MCF 10A (cell line): ENCODE measurements around the gene C17orf75. TPM values are rescaled to one million over a fixed set of nuclear protein-coding genes. Genes with fewer than 3 reads are reported as not detected.

ENCODE experiments used
- BruUV-seq: library from RNA; stranded (reverse); fragments of 400-500 nt; replicated peaks from 2 replicates; lab custom pipeline; 2021; lab: Mats Ljungman, UMichigan
- CTCF ChIA-PET: fragments of 300-600 bp; sonication (Branson Sonifier 250); formaldehyde crosslinking; extraction: SDS; loops from one replicate; lab custom pipeline; 2021; ENCODE audit warnings: antibody characterized with exemption, inconsistent platforms; lab: Yijun Ruan, JAX
- POLR2A ChIA-PET: fragments of 300-600, 350-650 bp; sonication (Branson Sonifier 250); formaldehyde crosslinking; extraction: SDS; loops from one replicate; lab custom pipeline; 2020; ENCODE audit warnings: antibody characterized with exemption, inconsistent platforms; lab: Yijun Ruan, JAX
- DNase-seq: peaks from one replicate; pipeline ENCODE4 v3.0.0-alpha.2; 2018; ENCODE audit not compliant: unreplicated experiment
- H3K27ac Mint-ChIP-seq: one replicate; pipeline ENCODE4 v1.8.0; 2022; ENCODE audit warnings: mild to moderate bottlenecking, low read depth, mixed read lengths; ENCODE audit not compliant: unreplicated experiment
- H3K27me3 Mint-ChIP-seq: one replicate; pipeline ENCODE4 v1.8.0; 2022; ENCODE audit warnings: mixed read lengths; ENCODE audit not compliant: insufficient read depth, unreplicated experiment
- H3K36me3 Mint-ChIP-seq: one replicate; pipeline ENCODE4 v1.8.0; 2022; ENCODE audit warnings: mild to moderate bottlenecking, moderate library complexity, mixed read lengths; ENCODE audit not compliant: insufficient read depth, unreplicated experiment
- H3K4me1 Mint-ChIP-seq: one replicate; pipeline ENCODE4 v1.8.0; 2022; ENCODE audit warnings: mixed read lengths; ENCODE audit not compliant: insufficient read depth, unreplicated experiment
- H3K4me3 Mint-ChIP-seq: one replicate; pipeline ENCODE4 v1.8.0; 2022; ENCODE audit warnings: mild to moderate bottlenecking, moderate library complexity, mixed read lengths; ENCODE audit not compliant: unreplicated experiment
- H3K9me3 Mint-ChIP-seq: one replicate; pipeline ENCODE4 v1.8.0; 2022; ENCODE audit warnings: mixed read lengths; ENCODE audit not compliant: unreplicated experiment
- CTCF ChIP-seq: fragments of 200-600 bp; IDR thresholded peaks from one replicate; pipeline ENCODE4 v1.8.0; 2022; ENCODE audit warnings: antibody characterized with exemption, mild to moderate bottlenecking; ENCODE audit not compliant: unreplicated experiment
- intact Hi-C: fragments of 100-400 bp; cut with micrococcal nuclease; formaldehyde crosslinking; loops from 2 replicates; pipeline ENCODE4 v1.14.1; 2022
- total RNA-seq: library from RNA; stranded (reverse); gene quantifications from 2 replicates; pipeline ENCODE4 v1.2.3, GENCODE V29; 2022

The C17orf75 gene
- total RNA-seq, 1 experiment from 2014 or later, result 18.1 TPM

- DNase-seq, result no peak
- no peak overlapping the region for H3K4me3 Mint-ChIP-seq
- peaks cover 70% of the 10 kb centered on the region for H3K36me3 Mint-ChIP-seq
- no peaks in the 10 kb centered on the region for H3K9me3 Mint-ChIP-seq
- intact Hi-C loops, result no loop called here
- no TSS peak for BruUV-seq
- no peak overlapping the region for H3K27ac Mint-ChIP-seq
- H3K4me1 Mint-ChIP-seq, result peaks cover 5% of the 10 kb centered on the region
- POLR2A ChIA-PET, result interaction anchor here (0.8 to 2.8 kb wide), 5 partner anchors 10 to 130 kb away, joined by 3 to 8 read pairs (median 5); no protein-coding TSS in a partner anchor
- CTCF ChIA-PET, result interaction anchor here (0.6 kb wide), 2 partner anchors 26 to 77 kb away, joined by 3 read pairs; no protein-coding TSS in a partner anchor
- H3K27me3 Mint-ChIP-seq, result no peaks in the 10 kb centered on the region
- TF ChIP-seq CTCF, result no peak
Observed at GRCh38 chr17:32385971-32386370, 44.0 kb upstream of the C17orf75 start.

GRCh38 chr17:32385121-32385520 lies 43.1 kb upstream of the C17orf75 start:
- CTCF ChIA-PET, result no interaction called here
- H3K4me1 Mint-ChIP-seq, result peaks cover 5% of the 10 kb centered on the region
- no peak for DNase-seq
- H3K27me3 Mint-ChIP-seq, result no peaks in the 10 kb centered on the region
- peaks cover 76% of the 10 kb centered on the region for H3K36me3 Mint-ChIP-seq
- H3K27ac Mint-ChIP-seq, result no peak overlapping the region
- BruUV-seq, result no TSS peak
- POLR2A ChIA-PET, result interaction anchor here (0.7 kb wide), 1 partner anchor 45 kb away, joined by 3 read pairs; no protein-coding TSS in a partner anchor
- no peaks in the 10 kb centered on the region for H3K9me3 Mint-ChIP-seq
- no peak for TF ChIP-seq CTCF
- intact Hi-C loops, result no loop called here
- no peak overlapping the region for H3K4me3 Mint-ChIP-seq

GRCh38 chr17:32383926-32384434 lies 42.0 kb upstream of the C17orf75 start:
- Mint-ChIP-seq H3K9me3 (no peaks in the 10 kb centered on the region), H3K27ac (no peak overlapping the region), H3K27me3 (no peaks in the 10 kb centered on the region), H3K36me3 (peaks cover 77% of the 10 kb centered on the region), H3K4me1 (peaks cover 5% of the 10 kb centered on the region), H3K4me3 (no peak overlapping the region)
- ChIA-PET CTCF (interaction anchor here (0.6 to 0.7 kb wide), 2 partner anchors 12 to 1194 kb away, joined by 3 to 7 read pairs; no protein-coding TSS in a partner anchor), POLR2A (interaction anchor here (0.8 kb wide), 1 partner anchor 8 kb away, joined by 3 read pairs; no protein-coding TSS in a partner anchor)
- intact Hi-C loops, result no loop called here
- no peak for DNase-seq
- no peak for TF ChIP-seq CTCF
- no TSS peak for BruUV-seq

- no peak for TF ChIP-seq CTCF
- H3K27ac Mint-ChIP-seq, result no peak overlapping the region
- ChIA-PET POLR2A (no interaction called here), CTCF (no interaction called here)
- no peak overlapping the region for H3K4me3 Mint-ChIP-seq
- BruUV-seq, result no TSS peak
- intact Hi-C loops, result no loop called here
- peaks cover 75% of the 10 kb centered on the region for H3K36me3 Mint-ChIP-seq
- no peaks in the 10 kb centered on the region for H3K9me3 Mint-ChIP-seq
- peaks cover 5% of the 10 kb centered on the region for H3K4me1 Mint-ChIP-seq
- no peaks in the 10 kb centered on the region for H3K27me3 Mint-ChIP-seq
- no peak for DNase-seq
Observed at GRCh38 chr17:32382526-32383223, 40.7 kb upstream of the C17orf75 start.
